ENCODE measurements around the gene ACAD10. TPM values are rescaled to one million over a fixed set of nuclear protein-coding genes. Genes with fewer than 3 reads are reported as not detected.
"Not testable (repeated sequence)": the region's sequence is repeated elsewhere in the genome, so short reads cannot be mapped to it uniquely, and the experiment has no call there.

The ACAD10 gene
- total RNA-seq, 1 donor from 2014 or later = 16.9 TPM

- no peak overlapping the region for H3K4me3 Mint-ChIP-seq (ENCODE audit: unreplicated experiment)
- H3K27ac ChIP-seq (ENCODE audit: low read depth, low read length) = no peak overlapping the region
- H3K4me2 ChIP-seq (ENCODE audit: low read length) = no peak overlapping the region
- H3K9me3 Mint-ChIP-seq (ENCODE audit: unreplicated experiment) = peaks cover 2% of the 10 kb centered on the region
- no peaks in the 10 kb centered on the region for H3K36me3 ChIP-seq (ENCODE audit: insufficient read depth, low read length)
- no peak for TF ChIP-seq EZH2 (IDR thresholded peaks at IDR 0.05; ENCODE audit: insufficient read depth, low read length)
- TF ChIP-seq, protein P1, sequence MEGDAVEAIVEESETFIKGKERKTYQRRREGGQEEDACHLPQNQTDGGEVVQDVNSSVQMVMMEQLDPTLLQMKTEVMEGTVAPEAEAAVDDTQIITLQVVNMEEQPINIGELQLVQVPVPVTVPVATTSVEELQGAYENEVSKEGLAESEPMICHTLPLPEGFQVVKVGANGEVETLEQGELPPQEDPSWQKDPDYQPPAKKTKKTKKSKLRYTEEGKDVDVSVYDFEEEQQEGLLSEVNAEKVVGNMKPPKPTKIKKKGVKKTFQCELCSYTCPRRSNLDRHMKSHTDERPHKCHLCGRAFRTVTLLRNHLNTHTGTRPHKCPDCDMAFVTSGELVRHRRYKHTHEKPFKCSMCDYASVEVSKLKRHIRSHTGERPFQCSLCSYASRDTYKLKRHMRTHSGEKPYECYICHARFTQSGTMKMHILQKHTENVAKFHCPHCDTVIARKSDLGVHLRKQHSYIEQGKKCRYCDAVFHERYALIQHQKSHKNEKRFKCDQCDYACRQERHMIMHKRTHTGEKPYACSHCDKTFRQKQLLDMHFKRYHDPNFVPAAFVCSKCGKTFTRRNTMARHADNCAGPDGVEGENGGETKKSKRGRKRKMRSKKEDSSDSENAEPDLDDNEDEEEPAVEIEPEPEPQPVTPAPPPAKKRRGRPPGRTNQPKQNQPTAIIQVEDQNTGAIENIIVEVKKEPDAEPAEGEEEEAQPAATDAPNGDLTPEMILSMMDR (IDR thresholded peaks at IDR 0.05; ENCODE audit: insufficient read depth, low read depth, low read length) = no peak
- no peak for DNase-seq (ENCODE audit: low read depth)
- FAIRE-seq = no peak
- H3K27me3 ChIP-seq (ENCODE audit: insufficient read depth, low read length) = no peaks in the 10 kb centered on the region
- H3K9me3 ChIP-seq (ENCODE audit: insufficient read depth, low read depth, low read length) = no peaks in the 10 kb centered on the region
- H3K9ac ChIP-seq (ENCODE audit: low read length) = no peak overlapping the region
- no peaks in the 10 kb centered on the region for H4K20me1 ChIP-seq (ENCODE audit: insufficient read depth, low read length)
- no peaks in the 10 kb centered on the region for H3K27me3 Mint-ChIP-seq (ENCODE audit: low read depth, unreplicated experiment)
- no peak overlapping the region for H3K4me3 ChIP-seq (ENCODE audit: insufficient read depth, low read depth, low read length)
- H3K36me3 Mint-ChIP-seq (ENCODE audit: low read depth, unreplicated experiment) = peaks cover 19% of the 10 kb centered on the region
- H3K4me1 ChIP-seq (ENCODE audit: insufficient read depth, low read length) = no peaks in the 10 kb centered on the region
- H3K79me2 ChIP-seq (ENCODE audit: insufficient read depth, low read length) = no peaks in the 10 kb centered on the region
- no peak overlapping the region for H3K27ac Mint-ChIP-seq (ENCODE audit: unreplicated experiment)
- no peak overlapping the region for H2AFZ ChIP-seq (ENCODE audit: low read depth, low read length)
- no peaks in the 10 kb centered on the region for H3K4me1 Mint-ChIP-seq (ENCODE audit: low read depth, unreplicated experiment)
Observed at GRCh38 chr12:111720457-111720856, 34.6 kb downstream of the ACAD10 start.

- not testable (repeated sequence) for H3K4me1 ChIP-seq (ENCODE audit: insufficient read depth, low read length); H3K4me3 ChIP-seq (ENCODE audit: insufficient read depth, low read depth, low read length); H3K4me2 ChIP-seq (ENCODE audit: low read length); H3K79me2 ChIP-seq (ENCODE audit: insufficient read depth, low read length); DNase-seq (ENCODE audit: low read depth); H3K36me3 ChIP-seq (ENCODE audit: insufficient read depth, low read length); H3K4me1 Mint-ChIP-seq (ENCODE audit: low read depth, unreplicated experiment); H3K27me3 Mint-ChIP-seq (ENCODE audit: low read depth, unreplicated experiment); H3K9me3 ChIP-seq (ENCODE audit: insufficient read depth, low read depth, low read length); H3K4me3 Mint-ChIP-seq (ENCODE audit: unreplicated experiment); H3K9ac ChIP-seq (ENCODE audit: low read length); H2AFZ ChIP-seq (ENCODE audit: low read depth, low read length); H3K27ac Mint-ChIP-seq (ENCODE audit: unreplicated experiment); H3K27ac ChIP-seq (ENCODE audit: low read depth, low read length); H3K27me3 ChIP-seq (ENCODE audit: insufficient read depth, low read length); FAIRE-seq; H4K20me1 ChIP-seq (ENCODE audit: insufficient read depth, low read length); H3K9me3 Mint-ChIP-seq (ENCODE audit: unreplicated experiment)
- H3K36me3 Mint-ChIP-seq (ENCODE audit: low read depth, unreplicated experiment) = peaks cover 22% of the 10 kb centered on the region
Observed at GRCh38 chr12:111723646-111724360, 38.0 kb downstream of the ACAD10 start.

DNA sequence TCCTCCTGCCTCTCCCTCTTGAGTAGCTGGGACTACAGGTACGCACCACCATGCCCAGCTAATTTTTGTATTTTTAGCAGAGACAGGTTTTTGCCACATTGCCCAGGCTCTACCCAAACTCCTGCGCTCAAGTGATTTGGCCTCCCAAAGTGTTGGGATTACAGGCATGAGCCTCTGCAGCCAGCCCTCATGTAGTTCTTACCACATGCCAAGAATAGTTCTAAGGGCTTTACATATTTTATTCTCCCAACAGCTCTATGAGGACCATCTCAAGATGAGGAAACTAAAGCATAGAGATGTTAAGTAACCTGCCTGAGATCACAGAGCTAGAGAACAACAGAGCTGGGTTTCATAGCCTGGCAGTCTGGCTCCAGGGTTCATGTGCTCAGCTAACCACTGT, 42.9 kb downstream of the ACAD10 start:
- Mint-ChIP-seq H3K27ac (ENCODE audit: unreplicated experiment) (no peak overlapping the region), H3K27me3 (ENCODE audit: low read depth, unreplicated experiment) (no peaks in the 10 kb centered on the region), H3K9me3 (ENCODE audit: unreplicated experiment) (peaks cover 2% of the 10 kb centered on the region), H3K4me1 (ENCODE audit: low read depth, unreplicated experiment) (no peaks in the 10 kb centered on the region), H3K36me3 (ENCODE audit: low read depth, unreplicated experiment) (peaks cover 33% of the 10 kb centered on the region), H3K4me3 (ENCODE audit: unreplicated experiment) (no peak overlapping the region)
- H3K9me3 ChIP-seq (ENCODE audit: insufficient read depth, low read depth, low read length) = no peaks in the 10 kb centered on the region
- H3K27ac ChIP-seq (ENCODE audit: low read depth, low read length) = no peak overlapping the region
- no peak overlapping the region for H3K9ac ChIP-seq (ENCODE audit: low read length)
- no peak overlapping the region for H2AFZ ChIP-seq (ENCODE audit: low read depth, low read length)
- H4K20me1 ChIP-seq (ENCODE audit: insufficient read depth, low read length) = no peaks in the 10 kb centered on the region
- TF ChIP-seq, protein P1 (IDR thresholded peaks at IDR 0.05; ENCODE audit: insufficient read depth, low read depth, low read length) = no peak
- no peak for TF ChIP-seq EZH2 (IDR thresholded peaks at IDR 0.05; ENCODE audit: insufficient read depth, low read length)
- H3K4me1 ChIP-seq (ENCODE audit: insufficient read depth, low read length) = no peaks in the 10 kb centered on the region
- FAIRE-seq (no peak), DNase-seq (ENCODE audit: low read depth) (no peak)
- no peak overlapping the region for H3K4me2 ChIP-seq (ENCODE audit: low read length)
- no peaks in the 10 kb centered on the region for H3K79me2 ChIP-seq (ENCODE audit: insufficient read depth, low read length)
- H3K27me3 ChIP-seq (ENCODE audit: insufficient read depth, low read length) = no peaks in the 10 kb centered on the region
- peaks cover 3% of the 10 kb centered on the region for H3K36me3 ChIP-seq (ENCODE audit: insufficient read depth, low read length)
- H3K4me3 ChIP-seq (ENCODE audit: insufficient read depth, low read depth, low read length) = no peak overlapping the region
